ENCODE measurements around the gene HOXA5.

The HOXA5 gene

DNA sequence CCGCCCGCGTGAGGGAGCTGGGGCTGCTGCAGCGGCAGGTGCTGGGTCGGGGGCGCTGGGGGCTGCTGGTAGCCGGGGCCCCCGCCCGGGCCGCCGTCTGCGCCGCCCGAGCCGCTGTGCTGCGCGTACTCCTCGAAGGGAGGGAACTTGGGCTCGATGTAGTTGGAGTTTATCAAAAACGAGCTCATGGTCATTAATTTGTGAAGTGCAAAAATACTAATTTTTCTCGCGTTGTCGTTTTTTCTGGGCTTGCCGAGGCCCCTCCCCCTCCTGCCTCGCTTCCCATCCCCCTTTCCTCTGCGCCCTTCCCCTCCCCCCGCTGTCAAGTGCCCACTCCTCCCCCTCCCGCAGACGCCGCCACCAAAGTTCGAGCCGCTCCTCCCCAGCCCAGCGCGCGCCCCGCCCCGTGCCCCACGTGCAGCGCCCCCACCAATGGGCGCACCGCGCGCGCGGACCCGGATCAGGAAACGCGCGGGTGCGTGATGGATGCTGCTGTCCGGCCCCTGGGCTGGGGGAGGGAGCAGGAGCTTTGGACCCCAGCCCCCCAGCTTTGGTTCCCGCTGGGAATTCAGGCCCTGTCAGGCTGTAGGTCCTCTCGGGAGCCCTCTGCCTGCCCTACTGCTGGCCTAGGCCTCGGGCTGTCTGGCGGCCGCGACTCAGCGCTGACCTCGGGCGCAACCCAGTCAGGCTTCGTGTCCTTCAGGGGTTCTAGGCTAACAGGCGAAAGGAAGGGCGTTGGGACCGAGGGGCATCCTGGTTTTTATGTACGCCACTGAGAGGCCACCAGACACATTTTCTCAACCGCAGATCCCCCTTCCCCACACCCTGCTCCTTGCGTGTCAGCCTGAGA lies 12.7 kb downstream of the HOXA5 start, which contains the start of gene HOXA4 (continued):
- 0 out of 2 replicates have a peak, but pooled peaks have one; percentile 28 for TF ChIP-seq ZBTB6 (tag by site-specific recombination; IDR thresholded peaks at IDR 0.05)
- TF ChIP-seq HIC1 (tag by site-specific recombination; IDR thresholded peaks at IDR 0.05) = peak; percentile 58; the same call in 1 of the 2 replicates
- no peak; the same call in 1 of the 2 replicates for TF ChIP-seq ZNF391 (tag by site-specific recombination; IDR thresholded peaks at IDR 0.05; ENCODE audit: borderline replicate concordance, low read depth)
- peak; percentile 63 for TF ChIP-seq ZNF629 (tag by site-specific recombination; IDR thresholded peaks at IDR 0.05)
- no peak for TF ChIP-seq ZNF2 (tag by site-specific recombination; IDR thresholded peaks at IDR 0.05)
- TF ChIP-seq ZNF610 (tag by site-specific recombination; IDR thresholded peaks at IDR 0.05; ENCODE audit: borderline replicate concordance) = 0 out of 2 replicates have a peak, but pooled peaks have one; percentile 68
- peak; percentile 94 for TF ChIP-seq ZBTB26 (tag by site-specific recombination; optimal IDR thresholded peaks at IDR 0.05)
- TF ChIP-seq, protein P1, sequence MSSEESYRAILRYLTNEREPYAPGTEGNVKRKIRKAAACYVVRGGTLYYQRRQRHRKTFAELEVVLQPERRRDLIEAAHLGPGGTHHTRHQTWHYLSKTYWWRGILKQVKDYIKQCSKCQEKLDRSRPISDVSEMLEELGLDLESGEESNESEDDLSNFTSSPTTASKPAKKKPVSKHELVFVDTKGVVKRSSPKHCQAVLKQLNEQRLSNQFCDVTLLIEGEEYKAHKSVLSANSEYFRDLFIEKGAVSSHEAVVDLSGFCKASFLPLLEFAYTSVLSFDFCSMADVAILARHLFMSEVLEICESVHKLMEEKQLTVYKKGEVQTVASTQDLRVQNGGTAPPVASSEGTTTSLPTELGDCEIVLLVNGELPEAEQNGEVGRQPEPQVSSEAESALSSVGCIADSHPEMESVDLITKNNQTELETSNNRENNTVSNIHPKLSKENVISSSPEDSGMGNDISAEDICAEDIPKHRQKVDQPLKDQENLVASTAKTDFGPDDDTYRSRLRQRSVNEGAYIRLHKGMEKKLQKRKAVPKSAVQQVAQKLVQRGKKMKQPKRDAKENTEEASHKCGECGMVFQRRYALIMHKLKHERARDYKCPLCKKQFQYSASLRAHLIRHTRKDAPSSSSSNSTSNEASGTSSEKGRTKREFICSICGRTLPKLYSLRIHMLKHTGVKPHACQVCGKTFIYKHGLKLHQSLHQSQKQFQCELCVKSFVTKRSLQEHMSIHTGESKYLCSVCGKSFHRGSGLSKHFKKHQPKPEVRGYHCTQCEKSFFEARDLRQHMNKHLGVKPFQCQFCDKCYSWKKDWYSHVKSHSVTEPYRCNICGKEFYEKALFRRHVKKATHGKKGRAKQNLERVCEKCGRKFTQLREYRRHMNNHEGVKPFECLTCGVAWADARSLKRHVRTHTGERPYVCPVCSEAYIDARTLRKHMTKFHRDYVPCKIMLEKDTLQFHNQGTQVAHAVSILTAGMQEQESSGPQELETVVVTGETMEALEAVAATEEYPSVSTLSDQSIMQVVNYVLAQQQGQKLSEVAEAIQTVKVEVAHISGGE (tag by site-specific recombination; conservative IDR thresholded peaks at IDR 0.05; ENCODE audit: low read depth) = peak; percentile 73
- no peak for TF ChIP-seq ZFP3 (tag by site-specific recombination; IDR thresholded peaks at IDR 0.05; ENCODE audit: low read depth)
- TF ChIP-seq ZNF76 (tag by site-specific recombination; IDR thresholded peaks at IDR 0.05; ENCODE audit: borderline replicate concordance, low read depth) = no peak
- TF ChIP-seq ZNF600 (tag by site-specific recombination; IDR thresholded peaks at IDR 0.05) = peak; percentile 87
- TF ChIP-seq IKZF3 (tag by site-specific recombination; IDR thresholded peaks at IDR 0.05) = peak; percentile 68; the same call in 1 of the 2 replicates
- TF ChIP-seq, protein P2, sequence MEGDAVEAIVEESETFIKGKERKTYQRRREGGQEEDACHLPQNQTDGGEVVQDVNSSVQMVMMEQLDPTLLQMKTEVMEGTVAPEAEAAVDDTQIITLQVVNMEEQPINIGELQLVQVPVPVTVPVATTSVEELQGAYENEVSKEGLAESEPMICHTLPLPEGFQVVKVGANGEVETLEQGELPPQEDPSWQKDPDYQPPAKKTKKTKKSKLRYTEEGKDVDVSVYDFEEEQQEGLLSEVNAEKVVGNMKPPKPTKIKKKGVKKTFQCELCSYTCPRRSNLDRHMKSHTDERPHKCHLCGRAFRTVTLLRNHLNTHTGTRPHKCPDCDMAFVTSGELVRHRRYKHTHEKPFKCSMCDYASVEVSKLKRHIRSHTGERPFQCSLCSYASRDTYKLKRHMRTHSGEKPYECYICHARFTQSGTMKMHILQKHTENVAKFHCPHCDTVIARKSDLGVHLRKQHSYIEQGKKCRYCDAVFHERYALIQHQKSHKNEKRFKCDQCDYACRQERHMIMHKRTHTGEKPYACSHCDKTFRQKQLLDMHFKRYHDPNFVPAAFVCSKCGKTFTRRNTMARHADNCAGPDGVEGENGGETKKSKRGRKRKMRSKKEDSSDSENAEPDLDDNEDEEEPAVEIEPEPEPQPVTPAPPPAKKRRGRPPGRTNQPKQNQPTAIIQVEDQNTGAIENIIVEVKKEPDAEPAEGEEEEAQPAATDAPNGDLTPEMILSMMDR (tag by site-specific recombination; IDR thresholded peaks at IDR 0.05) = no peak; the same call in 1 of the 2 replicates
- TF ChIP-seq, protein P3, sequence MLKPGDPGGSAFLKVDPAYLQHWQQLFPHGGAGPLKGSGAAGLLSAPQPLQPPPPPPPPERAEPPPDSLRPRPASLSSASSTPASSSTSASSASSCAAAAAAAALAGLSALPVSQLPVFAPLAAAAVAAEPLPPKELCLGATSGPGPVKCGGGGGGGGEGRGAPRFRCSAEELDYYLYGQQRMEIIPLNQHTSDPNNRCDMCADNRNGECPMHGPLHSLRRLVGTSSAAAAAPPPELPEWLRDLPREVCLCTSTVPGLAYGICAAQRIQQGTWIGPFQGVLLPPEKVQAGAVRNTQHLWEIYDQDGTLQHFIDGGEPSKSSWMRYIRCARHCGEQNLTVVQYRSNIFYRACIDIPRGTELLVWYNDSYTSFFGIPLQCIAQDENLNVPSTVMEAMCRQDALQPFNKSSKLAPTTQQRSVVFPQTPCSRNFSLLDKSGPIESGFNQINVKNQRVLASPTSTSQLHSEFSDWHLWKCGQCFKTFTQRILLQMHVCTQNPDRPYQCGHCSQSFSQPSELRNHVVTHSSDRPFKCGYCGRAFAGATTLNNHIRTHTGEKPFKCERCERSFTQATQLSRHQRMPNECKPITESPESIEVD (tag by site-specific recombination; IDR thresholded peaks at IDR 0.05) = peak; percentile 93
- TF ChIP-seq ZBTB10 (tag by site-specific recombination; IDR thresholded peaks at IDR 0.05) = peak; percentile 96
- TF ChIP-seq, protein P4, sequence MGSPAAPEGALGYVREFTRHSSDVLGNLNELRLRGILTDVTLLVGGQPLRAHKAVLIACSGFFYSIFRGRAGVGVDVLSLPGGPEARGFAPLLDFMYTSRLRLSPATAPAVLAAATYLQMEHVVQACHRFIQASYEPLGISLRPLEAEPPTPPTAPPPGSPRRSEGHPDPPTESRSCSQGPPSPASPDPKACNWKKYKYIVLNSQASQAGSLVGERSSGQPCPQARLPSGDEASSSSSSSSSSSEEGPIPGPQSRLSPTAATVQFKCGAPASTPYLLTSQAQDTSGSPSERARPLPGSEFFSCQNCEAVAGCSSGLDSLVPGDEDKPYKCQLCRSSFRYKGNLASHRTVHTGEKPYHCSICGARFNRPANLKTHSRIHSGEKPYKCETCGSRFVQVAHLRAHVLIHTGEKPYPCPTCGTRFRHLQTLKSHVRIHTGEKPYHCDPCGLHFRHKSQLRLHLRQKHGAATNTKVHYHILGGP (tag by site-specific recombination; IDR thresholded peaks at IDR 0.05) = no peak
- no peak for TF ChIP-seq ZNF157 (tag by site-specific recombination; IDR thresholded peaks at IDR 0.05)
- peak; percentile 35 for TF ChIP-seq GLIS1 (tag by site-specific recombination; IDR thresholded peaks at IDR 0.05)
- no peak; the same call in 1 of the 2 replicates for TF ChIP-seq KLF7 (tag by site-specific recombination; IDR thresholded peaks at IDR 0.05; ENCODE audit: borderline replicate concordance)
- 0 out of 2 replicates have a peak, but pooled peaks have one; percentile 59 for TF ChIP-seq ZEB2 (tag by site-specific recombination; IDR thresholded peaks at IDR 0.05)
- TF ChIP-seq ZXDB (tag by site-specific recombination; IDR thresholded peaks at IDR 0.05) = peak; percentile 94
